ENCODE data around the gene USP47.

GRCh38 chr11:11960687-11961086 lies 118.9 kb downstream of the USP47 start:
- no peak for TF ChIP-seq ATF2 (CRISPR knock-in tag; IDR thresholded peaks at IDR 0.05)
- no peak for TF ChIP-seq PBX2 (CRISPR knock-in tag; IDR thresholded peaks at IDR 0.05)
- no peak for TF ChIP-seq CTCF (CRISPR knock-in tag; IDR thresholded peaks at IDR 0.05)
- TF ChIP-seq HOXD1 (CRISPR knock-in tag; IDR thresholded peaks at IDR 0.05), result no peak
- TF ChIP-seq PHF8 (CRISPR knock-in tag; IDR thresholded peaks at IDR 0.05), result no peak
- no peak for TF ChIP-seq POLR2AphosphoS2 (IDR thresholded peaks at IDR 0.05; ENCODE audit: low read depth, low read length)
- no peak for TF ChIP-seq THYN1 (CRISPR knock-in tag; IDR thresholded peaks at IDR 0.05; ENCODE audit: borderline replicate concordance, low read depth)
- no peak for TF ChIP-seq MAFK (conservative IDR thresholded peaks at IDR 0.05 in 1 of 2, IDR thresholded peaks at IDR 0.05 in 1 of 2; ENCODE audit: low read length in 2 of 2)
- TF ChIP-seq EP300 (IDR thresholded peaks at IDR 0.05; ENCODE audit: low read depth in 2 of 2, low read length in 2 of 2), result no peak
- TF ChIP-seq EP300 (CRISPR knock-in tag; IDR thresholded peaks at IDR 0.05; ENCODE audit: borderline replicate concordance), result no peak
- TF ChIP-seq ZBTB1 (CRISPR knock-in tag; IDR thresholded peaks at IDR 0.05; ENCODE audit: borderline replicate concordance), result no peak
- TF ChIP-seq POLR2A (IDR thresholded peaks at IDR 0.05; ENCODE audit: insufficient read depth in 1 of 2, low read depth in 2 of 2, low read length in 2 of 2), result no peak
